ENCODE data around the gene NR3C1.

DNA sequence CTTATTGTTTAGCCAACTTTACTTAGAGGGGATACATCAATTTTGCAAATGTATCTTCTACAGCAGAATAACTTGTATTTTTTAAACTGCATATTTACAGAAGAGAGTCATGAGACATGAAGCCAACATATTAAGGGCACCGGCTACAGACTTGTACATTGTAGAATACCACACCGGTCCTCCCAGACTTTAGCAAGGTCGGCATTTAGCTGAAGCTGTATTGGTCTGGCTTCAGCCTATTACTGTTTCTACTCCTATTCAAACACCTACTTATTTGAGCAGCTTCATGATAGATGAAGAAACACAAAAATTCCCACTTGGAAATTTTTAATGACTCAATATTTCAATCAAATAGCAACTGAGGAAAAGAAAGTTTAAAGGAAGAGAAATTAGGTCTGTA lies 33.0 kb downstream of the NR3C1 start:
- TF ChIP-seq, protein P1, sequence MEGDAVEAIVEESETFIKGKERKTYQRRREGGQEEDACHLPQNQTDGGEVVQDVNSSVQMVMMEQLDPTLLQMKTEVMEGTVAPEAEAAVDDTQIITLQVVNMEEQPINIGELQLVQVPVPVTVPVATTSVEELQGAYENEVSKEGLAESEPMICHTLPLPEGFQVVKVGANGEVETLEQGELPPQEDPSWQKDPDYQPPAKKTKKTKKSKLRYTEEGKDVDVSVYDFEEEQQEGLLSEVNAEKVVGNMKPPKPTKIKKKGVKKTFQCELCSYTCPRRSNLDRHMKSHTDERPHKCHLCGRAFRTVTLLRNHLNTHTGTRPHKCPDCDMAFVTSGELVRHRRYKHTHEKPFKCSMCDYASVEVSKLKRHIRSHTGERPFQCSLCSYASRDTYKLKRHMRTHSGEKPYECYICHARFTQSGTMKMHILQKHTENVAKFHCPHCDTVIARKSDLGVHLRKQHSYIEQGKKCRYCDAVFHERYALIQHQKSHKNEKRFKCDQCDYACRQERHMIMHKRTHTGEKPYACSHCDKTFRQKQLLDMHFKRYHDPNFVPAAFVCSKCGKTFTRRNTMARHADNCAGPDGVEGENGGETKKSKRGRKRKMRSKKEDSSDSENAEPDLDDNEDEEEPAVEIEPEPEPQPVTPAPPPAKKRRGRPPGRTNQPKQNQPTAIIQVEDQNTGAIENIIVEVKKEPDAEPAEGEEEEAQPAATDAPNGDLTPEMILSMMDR (IDR thresholded peaks at IDR 0.05): no peak
- TF ChIP-seq POLR2A (IDR thresholded peaks at IDR 0.05) (no peak), POLR2AphosphoS5 (IDR thresholded peaks at IDR 0.05; ENCODE audit: insufficient read depth in 1 of 2, low read depth in 1 of 2) (no peak)
